Stimulated activated naive CD8-positive, alpha-beta T cell treated with anti-CD3 and anti-CD28 coated beads, Interleukin-15, Interleukin-2, amounts not matched to agents 100 ng/mL and 50 ng/mL, for 24 hours (primary cell): ENCODE measurements around the gene BRD3OS.
A peak's percentile ranks its signal among the peaks of the same experiment; 100 is the strongest.

ENCODE experiments used
- H3K27ac Mint-ChIP-seq: one replicate; pipeline ENCODE4 v1.8.0; 2021; ENCODE audit warnings: mild to moderate bottlenecking, mixed read lengths
- H3K27me3 Mint-ChIP-seq: one replicate; pipeline ENCODE4 v1.8.0; 2021; ENCODE audit warnings: mixed read lengths
- H3K36me3 Mint-ChIP-seq: one replicate; pipeline ENCODE4 v1.8.0; 2021; ENCODE audit warnings: low read depth, mixed read lengths
- H3K4me1 Mint-ChIP-seq: one replicate; pipeline ENCODE4 v1.8.0; 2021; ENCODE audit warnings: low read depth, mixed read lengths
- H3K4me3 Mint-ChIP-seq: one replicate; pipeline ENCODE4 v1.8.0; 2021; ENCODE audit warnings: mild to moderate bottlenecking, mixed read lengths
- H3K9me3 Mint-ChIP-seq: one replicate; pipeline ENCODE4 v1.8.0; 2021; ENCODE audit warnings: mixed read lengths

BRD3OS gene

DNA sequence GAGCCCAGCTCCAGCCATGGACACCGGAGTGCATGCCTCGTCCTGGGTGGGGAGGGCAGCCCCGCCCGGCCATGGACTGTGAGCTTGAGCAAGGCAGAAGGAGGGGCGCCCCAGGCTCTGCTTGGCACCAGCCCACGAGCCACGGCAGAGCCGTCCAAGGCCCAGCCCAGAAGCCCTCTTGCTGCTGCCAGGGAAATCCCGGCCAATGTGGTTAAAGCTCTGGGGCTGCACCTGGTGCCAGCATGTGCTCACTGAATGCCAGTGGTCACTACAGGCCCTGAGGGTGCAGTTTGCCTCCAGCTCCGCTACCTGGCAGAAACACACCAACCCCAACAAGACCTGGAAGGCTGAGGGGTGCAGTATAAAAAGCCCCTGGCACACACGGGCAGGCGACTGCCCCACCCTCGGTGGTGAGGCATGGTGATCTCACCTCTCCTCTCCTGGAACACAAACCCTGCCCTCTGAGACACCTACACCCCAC, 30.7 kb downstream of the BRD3OS start:
- Mint-ChIP-seq H3K9me3 (no peaks in the 10 kb centered on the region), H3K27me3 (no peaks in the 10 kb centered on the region), H3K4me3 (no peak overlapping the region), H3K4me1 (peaks cover 27% of the 10 kb centered on the region), H3K36me3 (peaks cover 7% of the 10 kb centered on the region), H3K27ac (no peak overlapping the region)

DNA sequence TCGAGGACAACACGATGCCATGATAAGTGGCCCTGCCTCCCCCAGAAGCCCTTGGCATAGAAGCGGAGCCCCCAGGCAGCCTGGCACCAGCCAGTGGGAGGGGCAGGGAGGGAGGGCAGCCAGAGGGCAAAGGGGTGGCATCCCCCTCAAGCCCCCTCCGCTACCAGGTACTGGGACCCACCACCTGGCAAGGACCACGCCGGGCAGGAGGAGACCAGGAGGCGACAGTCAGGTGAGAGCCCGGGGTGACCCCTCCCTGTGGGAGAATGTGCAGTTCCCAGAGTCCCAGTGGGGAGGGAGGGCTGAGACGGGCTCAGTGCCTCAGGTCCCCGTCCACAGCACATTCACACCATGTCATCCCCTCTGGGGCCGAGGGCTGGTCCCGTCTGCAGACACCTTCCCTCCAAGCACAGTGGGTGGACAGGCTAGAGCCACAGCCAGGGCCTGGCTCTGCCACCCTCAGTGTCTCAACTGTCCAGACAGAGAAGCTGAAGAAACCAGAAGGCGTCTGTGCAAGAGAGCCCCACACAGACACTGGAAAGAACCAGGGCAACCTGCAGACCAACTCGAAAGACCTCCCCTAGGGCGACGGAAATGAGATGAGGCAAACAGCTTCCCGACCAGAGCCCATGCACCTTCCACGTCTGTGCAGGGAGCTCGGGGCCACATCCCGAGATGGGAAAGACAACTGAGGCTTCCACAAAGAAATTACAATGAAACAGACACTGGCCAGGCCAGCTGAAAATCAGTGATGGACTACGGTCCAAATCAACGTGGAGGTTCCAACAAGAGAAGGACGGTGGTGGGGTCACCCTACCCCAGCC, 31.4 kb downstream of the BRD3OS start:
- H3K4me1 Mint-ChIP-seq: peaks cover 30% of the 10 kb centered on the region
- no peaks in the 10 kb centered on the region for H3K9me3 Mint-ChIP-seq
- H3K36me3 Mint-ChIP-seq: peaks cover under 1% of the 10 kb centered on the region
- no peak overlapping the region for H3K4me3 Mint-ChIP-seq
- H3K27me3 Mint-ChIP-seq: no peaks in the 10 kb centered on the region
- no peak overlapping the region for H3K27ac Mint-ChIP-seq

DNA sequence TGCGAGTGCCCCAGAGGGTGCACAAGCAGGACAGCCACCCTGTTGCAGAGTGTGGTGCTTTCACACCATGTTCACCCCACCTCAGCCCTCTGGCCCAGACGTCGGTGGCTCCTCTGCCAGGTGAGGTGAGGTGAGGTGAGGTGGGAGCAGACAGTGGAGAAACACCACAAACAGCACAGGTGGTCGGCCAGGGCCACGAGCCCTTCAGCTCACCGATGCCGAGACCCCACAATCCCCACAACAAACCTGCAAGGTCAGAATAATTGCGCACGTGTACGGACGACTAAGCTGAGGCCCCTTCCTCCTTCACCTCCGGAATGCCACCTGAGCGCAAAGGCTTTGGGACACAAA, 32.0 kb downstream of the BRD3OS start:
- Mint-ChIP-seq H3K4me1 (peaks cover 31% of the 10 kb centered on the region), H3K27ac (no peak overlapping the region)

DNA sequence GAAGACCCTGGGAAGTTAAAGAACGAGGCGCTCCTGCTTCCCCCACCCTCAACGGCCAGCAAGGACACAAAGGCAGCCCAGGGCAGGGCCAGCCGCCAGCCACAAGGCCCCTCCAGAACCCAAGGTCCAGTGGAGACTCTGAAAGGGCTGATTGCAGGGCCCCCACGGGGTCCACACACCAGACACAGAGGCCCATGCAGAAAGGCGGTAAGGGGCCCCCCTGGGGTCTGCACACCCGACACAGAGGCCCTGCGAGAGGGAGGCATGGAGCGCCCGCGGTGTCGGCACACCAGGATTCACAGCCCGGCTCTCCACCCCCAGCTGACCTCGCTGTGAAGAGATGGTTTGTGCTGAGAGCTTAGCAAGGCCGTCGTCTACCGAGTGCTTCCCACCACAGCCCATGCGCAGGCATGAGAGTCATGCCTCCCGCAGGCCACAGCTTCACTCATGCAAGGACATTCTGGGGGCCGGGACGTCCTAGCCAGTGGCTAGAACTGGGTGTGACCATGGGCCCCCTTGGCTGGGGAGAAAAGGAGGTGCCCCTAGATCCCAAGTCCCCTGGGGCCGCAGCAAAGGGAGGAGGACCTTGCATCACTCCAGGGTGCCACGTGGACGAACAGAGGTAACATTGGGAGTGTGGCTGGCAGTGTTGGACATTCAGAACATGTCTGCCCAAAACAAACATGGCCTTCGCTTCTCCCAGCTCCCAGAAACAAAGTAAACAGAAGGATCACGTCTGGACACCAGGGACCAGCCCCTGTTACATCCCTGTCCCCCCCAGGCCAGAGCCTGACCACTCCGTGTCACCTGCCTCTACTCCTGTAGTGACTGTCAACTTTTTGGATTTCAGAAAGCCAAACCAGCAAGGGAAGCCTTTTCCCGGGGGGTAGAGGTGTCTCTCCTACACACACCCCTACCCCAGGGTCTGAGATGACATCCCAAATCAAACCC, 32.7 kb downstream of the BRD3OS start:
- Mint-ChIP-seq H3K27ac (no peak overlapping the region), H3K4me3 (no peak overlapping the region), H3K27me3 (no peaks in the 10 kb centered on the region), H3K9me3 (no peaks in the 10 kb centered on the region), H3K4me1 (peaks cover 37% of the 10 kb centered on the region), H3K36me3 (no peaks in the 10 kb centered on the region)

More for the DNA sequence above, 32.0 kb downstream of the BRD3OS start:
- Mint-ChIP-seq H3K4me3 (no peak overlapping the region), H3K9me3 (no peaks in the 10 kb centered on the region), H3K27me3 (no peaks in the 10 kb centered on the region), H3K36me3 (no peaks in the 10 kb centered on the region)

DNA sequence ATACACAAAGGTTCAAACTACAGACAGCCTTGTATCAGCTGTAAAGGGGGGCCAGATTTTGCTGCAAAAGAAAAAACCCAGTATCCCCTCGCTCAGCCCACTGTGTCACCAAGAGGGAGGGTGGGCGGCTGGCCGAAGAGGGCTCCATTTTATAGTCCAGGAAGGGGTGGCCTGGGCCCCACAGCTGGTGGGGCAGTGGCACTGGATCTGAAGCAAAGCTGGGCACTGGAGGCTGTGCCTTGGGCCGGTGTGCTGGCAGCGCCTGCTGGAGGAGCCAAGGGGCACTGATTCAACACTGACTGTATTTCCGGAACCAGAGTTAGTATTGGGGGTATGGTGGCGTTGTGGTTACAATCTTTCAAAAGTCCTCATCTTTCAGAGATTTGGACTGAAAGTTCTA, 33.4 kb downstream of the BRD3OS start:
- no peaks in the 10 kb centered on the region for H3K9me3 Mint-ChIP-seq
- H3K4me1 Mint-ChIP-seq: peaks cover 42% of the 10 kb centered on the region
- no peaks in the 10 kb centered on the region for H3K36me3 Mint-ChIP-seq
- no peaks in the 10 kb centered on the region for H3K27me3 Mint-ChIP-seq
- H3K4me3 Mint-ChIP-seq: no peak overlapping the region
- H3K27ac Mint-ChIP-seq: no peak overlapping the region

DNA sequence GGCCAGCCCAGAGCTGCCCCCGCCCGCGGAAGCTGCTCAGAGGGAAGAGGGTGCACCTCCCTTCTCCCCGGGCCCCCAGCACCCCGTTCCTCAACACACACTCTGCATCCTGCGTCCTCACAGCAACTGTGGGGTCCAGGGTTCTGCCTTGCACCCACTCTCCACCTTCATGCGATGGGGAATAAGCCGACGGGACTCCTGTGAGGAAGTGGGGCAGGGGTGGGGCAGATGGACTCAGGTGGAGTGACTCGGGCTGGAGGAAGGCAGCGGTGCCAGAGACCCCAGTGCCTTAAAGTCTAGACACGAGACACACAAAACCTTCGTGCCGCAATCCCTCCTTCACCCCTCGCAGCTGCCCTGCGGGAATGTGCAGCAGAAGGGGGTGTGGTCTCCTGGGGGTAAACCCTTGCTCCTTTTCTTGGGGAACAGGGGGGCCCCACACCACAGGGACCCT, 33.9 kb downstream of the BRD3OS start:
- Mint-ChIP-seq H3K27me3 (no peaks in the 10 kb centered on the region), H3K4me1 (peaks cover 42% of the 10 kb centered on the region), H3K27ac (no peak overlapping the region), H3K9me3 (no peaks in the 10 kb centered on the region), H3K36me3 (no peaks in the 10 kb centered on the region), H3K4me3 (no peak overlapping the region)

DNA sequence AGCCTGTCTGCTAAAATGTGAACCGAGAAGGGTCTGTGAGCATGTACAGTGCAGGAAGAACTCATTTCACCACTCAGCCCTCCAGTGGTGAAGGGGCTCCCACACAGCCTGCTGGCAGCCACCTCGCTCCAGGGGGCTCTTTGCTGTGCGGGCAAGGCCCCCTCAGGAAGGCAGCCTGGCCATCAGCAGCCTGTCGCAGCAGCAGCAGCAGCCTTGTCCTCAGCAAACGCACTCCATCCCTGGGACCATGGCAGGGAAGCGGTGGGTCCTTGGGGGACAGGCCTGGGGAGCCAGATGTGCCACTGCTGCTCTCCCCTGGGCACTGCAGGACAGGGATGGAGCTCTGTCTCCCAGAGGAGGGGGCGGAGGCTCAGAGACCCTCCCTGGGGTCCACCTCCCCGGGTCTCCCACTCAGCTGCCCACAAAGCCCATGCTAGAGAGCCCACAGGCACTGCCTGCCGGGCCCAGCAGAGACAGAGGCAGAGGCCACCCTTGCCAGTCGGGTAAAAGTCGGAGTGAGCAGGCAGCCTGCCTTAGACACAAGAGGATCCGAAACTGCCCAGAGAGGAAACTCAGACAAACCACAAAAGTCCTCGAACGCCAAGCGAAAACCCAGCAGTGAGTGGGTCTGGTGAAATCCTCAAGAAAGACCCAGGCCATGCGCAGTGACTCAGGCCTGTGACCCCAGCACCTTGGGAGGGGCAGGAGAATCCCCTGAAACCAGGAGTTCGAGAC, 34.5 kb downstream of the BRD3OS start:
- Mint-ChIP-seq H3K36me3 (no peaks in the 10 kb centered on the region), H3K4me3 (no peak overlapping the region), H3K27me3 (no peaks in the 10 kb centered on the region), H3K4me1 (peaks cover 47% of the 10 kb centered on the region), H3K9me3 (no peaks in the 10 kb centered on the region), H3K27ac (peak overlapping the region; percentile 41)

DNA sequence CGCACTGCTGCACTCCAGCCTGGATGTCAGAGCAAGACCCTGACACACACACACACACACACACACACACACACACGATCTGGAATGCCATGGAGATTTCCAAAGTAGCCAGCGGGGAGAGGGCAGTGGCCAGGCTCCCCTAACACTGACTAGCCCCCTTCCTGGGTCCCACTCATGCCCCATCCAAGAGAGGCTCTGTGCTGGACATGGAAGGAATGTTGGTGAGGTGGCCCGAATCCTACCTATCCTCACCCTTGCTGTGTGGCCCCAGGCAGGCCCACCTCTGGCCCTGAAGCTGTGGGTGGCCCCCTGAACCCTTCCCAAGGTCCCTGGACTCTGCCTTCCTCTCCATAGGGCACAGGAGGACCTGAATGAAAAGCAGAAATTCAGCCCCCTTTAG, 35.3 kb downstream of the BRD3OS start:
- Mint-ChIP-seq H3K27me3 (no peaks in the 10 kb centered on the region), H3K9me3 (no peaks in the 10 kb centered on the region), H3K4me3 (no peak overlapping the region), H3K27ac (peak overlapping the region; percentile 41), H3K4me1 (peaks cover 54% of the 10 kb centered on the region), H3K36me3 (no peaks in the 10 kb centered on the region)

DNA sequence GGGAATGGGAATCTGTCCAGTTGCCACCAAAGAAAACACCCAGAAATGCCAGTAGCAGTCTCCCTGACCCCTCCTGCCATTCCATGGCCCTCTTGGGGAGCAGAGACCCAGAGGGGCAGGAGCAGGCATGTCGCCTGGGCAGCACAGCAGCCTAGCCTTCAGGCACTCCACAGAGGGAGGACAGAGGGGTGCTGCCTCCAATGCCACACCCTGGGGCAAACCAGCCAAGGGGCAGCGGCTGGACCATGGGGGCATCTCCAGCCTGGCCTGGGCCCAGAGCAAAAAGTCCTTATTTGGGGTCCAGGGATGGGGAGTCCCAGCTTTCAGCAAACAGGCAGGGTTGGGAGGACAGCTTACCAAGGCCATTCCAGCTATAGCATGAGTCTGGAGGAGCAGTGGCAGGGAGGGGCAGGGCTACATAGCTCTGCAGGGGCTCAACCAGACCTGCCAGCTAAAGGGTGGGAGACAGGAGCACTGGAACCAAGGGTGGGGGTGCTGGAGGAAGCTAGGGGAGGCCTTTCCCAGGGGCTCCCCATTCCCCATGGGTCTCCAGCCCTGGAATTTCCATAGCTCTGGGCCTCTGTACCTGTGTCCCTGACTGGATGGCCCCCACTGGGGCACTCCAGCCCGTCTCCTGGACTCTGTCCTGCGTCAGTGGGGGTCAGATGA, 35.9 kb downstream of the BRD3OS start:
- Mint-ChIP-seq H3K9me3 (no peaks in the 10 kb centered on the region), H3K27me3 (no peaks in the 10 kb centered on the region), H3K27ac (no peak overlapping the region), H3K36me3 (no peaks in the 10 kb centered on the region), H3K4me3 (no peak overlapping the region), H3K4me1 (peaks cover 59% of the 10 kb centered on the region)

DNA sequence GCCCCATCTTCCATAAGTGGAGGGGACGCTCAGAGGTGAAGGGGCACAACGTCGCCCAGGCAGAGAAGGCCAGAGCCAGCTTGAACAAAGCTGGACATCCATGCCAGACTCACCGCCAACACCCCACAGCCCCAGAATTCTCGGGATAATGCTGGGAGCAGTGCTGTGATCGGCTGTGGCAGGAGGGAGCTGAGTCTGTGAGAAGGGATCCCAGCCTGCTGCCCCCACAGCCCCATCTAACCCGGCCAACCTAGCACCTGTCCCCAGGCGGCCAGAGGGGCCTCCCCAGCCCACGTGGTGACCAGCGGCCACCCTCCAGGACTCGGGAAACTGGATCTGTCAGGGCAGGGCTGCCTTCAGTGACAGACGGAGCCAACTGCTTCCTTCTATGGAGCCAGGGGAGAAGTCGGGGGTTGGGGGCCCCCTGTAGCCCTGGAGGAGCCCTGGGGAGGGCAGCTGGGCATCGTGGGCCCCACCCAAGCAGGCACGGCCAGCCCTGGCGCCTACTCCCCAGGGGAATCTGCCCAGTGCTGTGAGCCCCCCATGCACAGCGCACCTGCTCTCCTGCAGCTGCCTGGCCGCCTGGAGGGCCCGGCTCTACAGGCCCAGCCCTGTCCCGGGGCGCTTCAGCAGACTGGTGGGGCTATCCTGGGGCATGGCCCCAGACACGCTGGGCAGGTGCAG, 36.5 kb downstream of the BRD3OS start:
- no peak overlapping the region for H3K4me3 Mint-ChIP-seq
- peaks cover 61% of the 10 kb centered on the region for H3K4me1 Mint-ChIP-seq
- no peak overlapping the region for H3K27ac Mint-ChIP-seq
- H3K9me3 Mint-ChIP-seq: no peaks in the 10 kb centered on the region
- H3K27me3 Mint-ChIP-seq: no peaks in the 10 kb centered on the region
- no peaks in the 10 kb centered on the region for H3K36me3 Mint-ChIP-seq

DNA sequence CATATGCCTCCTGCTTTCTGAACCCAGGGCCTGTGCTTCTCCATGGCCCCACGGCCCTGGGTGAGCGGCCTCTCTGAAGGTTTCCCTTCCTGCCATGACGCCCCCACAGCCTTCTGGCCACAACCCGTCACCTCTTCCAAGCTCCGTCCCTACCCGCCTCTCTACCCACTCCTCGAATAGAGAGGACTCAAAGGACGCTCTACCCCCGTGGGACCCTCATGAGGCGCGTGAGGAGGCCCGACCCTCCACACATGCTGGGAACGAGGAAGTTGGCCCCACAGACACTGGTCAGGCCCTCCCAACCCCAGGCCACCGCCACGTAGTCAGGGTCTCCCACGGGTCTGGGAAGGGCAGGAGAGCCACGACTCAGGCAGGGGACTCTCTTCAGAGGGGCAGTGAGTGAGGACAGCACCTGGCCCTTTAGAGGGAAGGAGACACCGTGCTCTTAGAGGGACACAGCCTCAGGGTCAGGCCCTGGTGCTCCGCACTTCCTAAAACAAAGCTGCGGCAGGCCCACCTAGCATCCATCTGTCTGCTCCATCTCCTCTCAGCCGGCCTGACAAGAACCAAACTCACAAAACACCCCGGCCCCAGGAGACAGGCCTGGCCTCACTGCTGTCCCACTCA, 37.3 kb downstream of the BRD3OS start:
- Mint-ChIP-seq H3K4me1 (peaks cover 56% of the 10 kb centered on the region), H3K9me3 (no peaks in the 10 kb centered on the region), H3K27me3 (no peaks in the 10 kb centered on the region), H3K36me3 (no peaks in the 10 kb centered on the region), H3K27ac (no peak overlapping the region), H3K4me3 (no peak overlapping the region)

DNA sequence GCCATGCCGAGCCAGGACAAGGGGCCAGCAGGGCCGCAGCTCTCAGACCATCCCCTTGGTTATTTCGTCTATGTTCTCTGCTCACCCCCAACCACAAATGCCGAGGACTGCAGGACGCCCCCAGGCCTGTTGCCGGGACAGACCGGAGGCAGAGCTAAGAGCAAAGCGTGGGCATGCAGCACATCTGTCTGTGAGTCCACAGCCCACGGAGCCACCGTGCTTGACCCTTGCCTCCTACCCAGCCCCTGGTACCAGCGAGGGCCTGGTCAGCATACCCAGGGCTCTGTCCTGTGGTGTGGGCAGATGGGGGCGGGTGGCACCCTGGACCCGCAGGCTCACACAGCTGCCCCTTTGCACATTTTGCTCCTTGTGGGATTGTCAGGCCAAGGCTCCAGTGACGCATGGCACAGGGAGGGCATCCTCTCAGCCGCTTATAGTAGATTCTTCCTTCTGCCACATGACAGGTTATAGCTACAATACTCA, 37.8 kb downstream of the BRD3OS start:
- Mint-ChIP-seq H3K4me1 (peaks cover 56% of the 10 kb centered on the region), H3K9me3 (no peaks in the 10 kb centered on the region), H3K36me3 (no peaks in the 10 kb centered on the region), H3K4me3 (no peak overlapping the region), H3K27me3 (no peaks in the 10 kb centered on the region), H3K27ac (no peak overlapping the region)

DNA sequence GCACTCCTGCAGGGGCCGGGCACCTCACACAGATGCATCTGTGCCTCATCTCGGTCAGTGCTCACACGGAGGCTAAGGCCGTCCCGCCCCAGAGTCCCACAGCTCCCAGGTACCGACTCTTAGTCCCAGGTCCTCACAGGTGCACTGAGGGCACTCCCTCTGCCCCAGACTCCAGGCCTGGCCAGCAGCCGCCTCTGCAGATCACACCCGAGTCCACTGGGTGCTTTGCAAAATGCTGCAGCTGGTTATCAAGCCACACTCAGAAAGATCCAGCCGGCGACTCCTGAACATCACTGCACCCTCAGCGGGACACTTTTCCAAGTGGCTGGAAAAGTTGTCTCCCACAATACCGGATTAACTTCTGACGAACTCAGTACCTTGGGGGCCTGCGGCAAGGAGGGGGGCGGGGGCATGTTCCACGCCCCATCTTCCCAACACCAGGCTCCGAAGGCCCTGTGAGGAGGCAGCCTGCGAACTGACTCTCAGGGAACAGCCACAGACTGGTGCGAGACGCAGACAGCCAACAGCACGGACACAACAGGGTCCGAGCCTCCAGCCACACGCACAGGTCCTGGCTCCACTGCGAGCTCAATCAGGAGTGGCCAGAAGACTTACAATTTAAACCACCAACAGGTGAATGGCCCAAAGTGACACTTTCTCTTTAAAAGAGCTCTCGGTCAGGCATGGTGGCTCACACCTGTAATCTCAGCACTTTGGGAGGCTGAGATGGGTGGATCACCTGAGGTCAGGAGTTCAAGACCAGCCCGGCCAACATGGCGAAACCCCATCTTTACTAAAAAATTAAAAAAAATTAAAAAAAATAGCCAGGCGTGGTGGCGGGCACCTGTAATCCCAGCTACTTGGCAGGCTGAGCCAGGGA, 38.5 kb downstream of the BRD3OS start:
- Mint-ChIP-seq H3K4me1 (peaks cover 57% of the 10 kb centered on the region), H3K36me3 (no peaks in the 10 kb centered on the region), H3K4me3 (no peak overlapping the region)

More for the DNA sequence above, 38.5 kb downstream of the BRD3OS start:
- Mint-ChIP-seq H3K27me3 (no peaks in the 10 kb centered on the region), H3K27ac (no peak overlapping the region), H3K9me3 (no peaks in the 10 kb centered on the region)
